ENCODE data around the gene CDC25B. TPM values are rescaled to one million over a fixed set of nuclear protein-coding genes. Genes with fewer than 3 reads are reported as not detected.

The CDC25B gene
- total and polyA plus RNA-seq, 3 experiments from 2014 or later, result 61.6 to 81.6 (median 78.0) TPM

DNA sequence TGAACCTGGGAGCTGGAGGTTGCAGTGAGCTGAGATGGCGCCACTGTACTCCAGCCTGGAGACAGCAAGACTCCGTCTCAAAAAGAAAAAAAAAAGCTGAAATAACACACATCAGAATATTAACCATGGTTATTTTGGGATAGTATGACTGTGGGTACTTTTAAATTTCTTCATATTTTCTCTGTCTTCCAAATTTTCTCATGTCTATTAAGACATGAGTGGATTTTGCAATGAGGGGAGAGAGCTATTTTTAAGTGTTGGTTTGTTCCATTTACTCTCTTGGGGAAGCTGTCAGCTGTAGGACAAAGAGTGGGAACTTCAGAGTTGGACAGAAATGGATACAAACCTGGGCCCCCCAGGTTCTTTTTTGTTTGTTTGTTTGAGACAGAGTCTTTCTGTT, 38.8 kb upstream of the CDC25B start:
- CTCF ChIA-PET, result interaction anchor here (0.8 to 3.7 kb wide), 5 partner anchors 8 to 98 kb away, joined by 3 to 16 read pairs (median 3); partner anchors contain the start of genes ADISSP and AP5S1
- H3K9me3 Mint-ChIP-seq, result no peaks in the 10 kb centered on the region
- no peak for DNase-seq
- Histone ChIP-seq H3K27me3 (ENCODE audit: insufficient read depth, low read length, poor library complexity, severe bottlenecking) (no peaks in the 10 kb centered on the region), H3K27ac (ENCODE audit: low read depth, low read length) (no peak overlapping the region), H3K36me3 (ENCODE audit: insufficient read depth, low read length) (no peaks in the 10 kb centered on the region), H3K9me3 (ENCODE audit: low read length) (no peaks in the 10 kb centered on the region), H3K4me1 (ENCODE audit: insufficient read depth, low read length) (no peaks in the 10 kb centered on the region), H3K4me3 (ENCODE audit: low read length) (no peak overlapping the region)
- H3K27me3 Mint-ChIP-seq, result no peaks in the 10 kb centered on the region
- no peak overlapping the region for H3K4me3 Mint-ChIP-seq
- POLR2A ChIA-PET, result no interaction called here
- H3K27ac Mint-ChIP-seq, result no peak overlapping the region
- H3K36me3 Mint-ChIP-seq, result peaks cover 0 to 30% (median 11%) of the 10 kb centered on the region in 3 donors
- peaks cover 6 to 10% (median 8%) of the 10 kb centered on the region in 3 donors for H3K4me1 Mint-ChIP-seq

DNA sequence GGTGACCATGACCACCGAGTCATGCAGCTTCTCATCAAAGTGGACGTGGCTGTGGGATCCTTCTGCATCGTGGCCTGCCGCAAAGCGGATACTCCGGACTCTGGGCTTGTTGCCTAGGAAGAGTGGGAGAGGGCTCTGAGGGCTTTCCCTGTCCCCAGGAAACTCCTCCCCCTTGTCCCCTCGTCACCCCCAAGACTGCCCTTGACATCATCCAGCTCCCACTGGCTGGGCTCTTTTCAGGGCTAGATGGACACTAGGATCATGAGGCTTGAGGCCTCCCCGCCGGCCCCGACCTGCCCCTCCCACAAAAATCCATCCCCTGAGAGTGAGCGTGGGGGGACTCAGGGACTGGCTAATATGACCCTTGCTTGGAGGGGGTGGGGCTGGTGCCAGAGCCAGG, 37.5 kb upstream of the CDC25B start:
- Mint-ChIP-seq H3K27ac (peak overlapping the region in 1 of 8 donors; percentile 67), H3K27me3 (no peaks in the 10 kb centered on the region), H3K4me3 (no peak overlapping the region), H3K9me3 (no peaks in the 10 kb centered on the region), H3K36me3 (peaks cover 0 to 28% (median 11%) of the 10 kb centered on the region in 3 donors), H3K4me1 (no peaks in the 10 kb centered on the region)
- Histone ChIP-seq H3K4me1 (ENCODE audit: insufficient read depth, low read length) (no peaks in the 10 kb centered on the region), H3K9me3 (ENCODE audit: low read length) (no peaks in the 10 kb centered on the region), H3K4me3 (ENCODE audit: low read length) (no peak overlapping the region), H3K27me3 (ENCODE audit: insufficient read depth, low read length, poor library complexity, severe bottlenecking) (no peaks in the 10 kb centered on the region), H3K36me3 (ENCODE audit: insufficient read depth, low read length) (no peaks in the 10 kb centered on the region), H3K27ac (ENCODE audit: low read depth, low read length) (no peak overlapping the region)
- ChIA-PET POLR2A (no interaction called here), CTCF (interaction anchor here (1.3 to 3.7 kb wide), 2 partner anchors 9 to 82 kb away, joined by 3 to 16 read pairs; partner anchors contain the start of gene ADISSP)
- DNase-seq, result no peak

DNA sequence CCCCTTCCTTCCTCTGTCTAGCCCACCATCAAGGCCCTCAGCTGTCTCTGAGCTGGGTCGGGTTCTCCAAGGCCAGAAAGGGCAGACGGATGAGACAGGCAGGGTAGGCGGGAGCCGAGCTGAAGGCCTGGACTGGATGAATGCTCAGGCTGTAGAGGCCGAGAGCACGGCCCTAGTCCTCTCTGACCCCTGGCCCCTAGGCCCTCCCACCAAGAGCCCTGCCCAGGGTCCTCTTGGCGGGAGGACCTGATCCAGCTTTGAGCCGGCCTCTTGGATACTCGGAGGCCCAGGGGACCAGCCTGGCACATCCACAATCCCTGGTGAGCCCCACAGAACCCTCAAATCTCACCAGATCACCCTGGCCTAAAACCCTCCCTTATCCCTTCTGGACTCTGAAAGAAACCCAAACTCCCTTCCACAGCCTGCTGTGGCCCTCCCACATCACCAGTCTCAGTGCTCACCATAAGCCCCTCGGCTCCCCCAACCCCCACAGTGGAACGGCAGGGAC, 36.7 kb upstream of the CDC25B start:
- Mint-ChIP-seq H3K36me3 (peaks cover 0 to 28% (median 11%) of the 10 kb centered on the region in 3 donors), H3K9me3 (no peaks in the 10 kb centered on the region), H3K4me3 (no peak overlapping the region), H3K27ac (peak overlapping the region in 2 of 8 donors; percentile 21 to 57), H3K4me1 (no peaks in the 10 kb centered on the region), H3K27me3 (no peaks in the 10 kb centered on the region)
- no peak overlapping the region for H3K27ac ChIP-seq (ENCODE audit: low read depth, low read length)
- no peak for DNase-seq
- ChIA-PET CTCF (interaction anchor here (0.8 to 1.3 kb wide), 2 partner anchors 48 to 83 kb away, joined by 3 read pairs; no protein-coding TSS in a partner anchor), POLR2A (no interaction called here)
- no peaks in the 10 kb centered on the region for H3K36me3 ChIP-seq (ENCODE audit: insufficient read depth, low read length)
- no peaks in the 10 kb centered on the region for H3K9me3 ChIP-seq (ENCODE audit: low read length)
- no peaks in the 10 kb centered on the region for H3K4me1 ChIP-seq (ENCODE audit: insufficient read depth, low read length)
- H3K27me3 ChIP-seq (ENCODE audit: insufficient read depth, low read length, poor library complexity, severe bottlenecking), result no peaks in the 10 kb centered on the region
- H3K4me3 ChIP-seq (ENCODE audit: low read length), result no peak overlapping the region

DNA sequence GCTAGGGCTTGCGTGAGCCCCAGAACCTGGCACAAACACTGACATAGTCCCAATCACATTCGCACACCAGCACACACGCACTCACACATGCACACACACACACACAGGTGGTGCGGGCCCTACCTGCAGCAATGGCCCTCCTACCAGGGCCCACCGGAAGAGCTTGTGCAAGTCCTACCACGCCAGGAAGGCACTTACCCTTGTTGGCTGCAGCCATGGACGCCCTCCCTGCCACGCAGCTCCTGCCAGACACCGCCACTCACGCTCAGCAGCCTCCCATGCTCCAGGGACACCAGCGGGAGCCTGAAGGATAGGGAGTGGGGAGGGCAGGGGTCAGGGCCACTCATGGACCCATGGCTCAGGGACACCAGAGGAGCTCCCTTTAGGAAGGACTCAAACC, 36.2 kb upstream of the CDC25B start:
- Histone ChIP-seq H3K27ac (ENCODE audit: low read depth, low read length) (no peak overlapping the region), H3K9me3 (ENCODE audit: low read length) (no peaks in the 10 kb centered on the region), H3K36me3 (ENCODE audit: insufficient read depth, low read length) (no peaks in the 10 kb centered on the region), H3K4me3 (ENCODE audit: low read length) (no peak overlapping the region), H3K4me1 (ENCODE audit: insufficient read depth, low read length) (no peaks in the 10 kb centered on the region), H3K27me3 (ENCODE audit: insufficient read depth, low read length, poor library complexity, severe bottlenecking) (no peaks in the 10 kb centered on the region)
- Mint-ChIP-seq H3K9me3 (no peaks in the 10 kb centered on the region), H3K36me3 (peaks cover 0 to 26% (median 11%) of the 10 kb centered on the region in 3 donors), H3K4me3 (no peak overlapping the region), H3K4me1 (no peaks in the 10 kb centered on the region), H3K27ac (peak overlapping the region in 1 of 8 donors; percentile 57), H3K27me3 (no peaks in the 10 kb centered on the region)
- ChIA-PET POLR2A (no interaction called here), CTCF (interaction anchor here (0.8 kb wide), 1 partner anchor 49 kb away, joined by 3 read pairs; no protein-coding TSS in a partner anchor)
- DNase-seq, result no peak

DNA sequence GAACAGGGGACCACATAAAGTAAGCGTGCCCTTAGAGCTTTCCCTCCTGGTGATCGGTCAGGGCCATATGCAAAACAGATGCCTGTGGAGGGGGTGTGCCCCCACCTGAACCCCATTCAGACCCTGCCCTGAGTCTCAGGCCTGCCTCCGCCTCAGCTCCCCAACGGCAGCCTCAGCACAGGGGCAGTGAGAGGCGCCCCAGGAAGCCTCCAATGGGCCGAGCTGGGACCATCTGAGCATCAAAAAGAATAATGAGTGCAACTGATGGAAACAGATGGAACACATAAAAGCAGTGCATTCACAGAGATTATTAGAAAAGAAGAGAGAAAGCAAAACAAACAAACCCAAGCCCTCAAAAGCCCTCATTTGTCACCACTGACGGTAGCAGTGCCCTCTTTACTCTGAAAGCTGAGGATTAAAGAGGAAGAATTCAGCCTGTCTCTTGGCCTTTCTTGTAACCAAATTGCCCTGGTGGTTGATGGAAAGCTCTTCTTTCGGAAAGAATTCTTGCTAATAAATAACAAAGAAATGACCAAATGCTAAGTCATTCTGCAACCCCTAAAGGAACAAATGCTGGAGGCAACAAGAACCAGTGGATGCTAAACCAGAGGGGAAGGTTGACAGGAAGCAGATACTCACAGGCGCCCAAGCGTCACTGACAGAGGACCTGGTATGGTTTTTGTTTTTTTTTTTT, 35.3 kb upstream of the CDC25B start:
- H3K9me3 ChIP-seq (ENCODE audit: low read length), result no peaks in the 10 kb centered on the region
- H3K4me1 Mint-ChIP-seq, result peaks cover 0 to 2% (median 0%) of the 10 kb centered on the region in 3 donors
- H3K27ac ChIP-seq (ENCODE audit: low read depth, low read length), result no peak overlapping the region
- H3K9me3 Mint-ChIP-seq, result no peaks in the 10 kb centered on the region
- H3K36me3 Mint-ChIP-seq, result peaks cover 0 to 23% (median 11%) of the 10 kb centered on the region in 3 donors
- no peaks in the 10 kb centered on the region for H3K36me3 ChIP-seq (ENCODE audit: insufficient read depth, low read length)
- no peak overlapping the region for H3K27ac Mint-ChIP-seq
- ChIA-PET POLR2A (no interaction called here), CTCF (no interaction called here)
- no peak overlapping the region for H3K4me3 Mint-ChIP-seq
- no peaks in the 10 kb centered on the region for H3K27me3 Mint-ChIP-seq
- H3K4me1 ChIP-seq (ENCODE audit: insufficient read depth, low read length), result no peaks in the 10 kb centered on the region
- no peaks in the 10 kb centered on the region for H3K27me3 ChIP-seq (ENCODE audit: insufficient read depth, low read length, poor library complexity, severe bottlenecking)
- H3K4me3 ChIP-seq (ENCODE audit: low read length), result no peak overlapping the region
- peak in 1 of 5 donors; percentile 14 for DNase-seq

DNA sequence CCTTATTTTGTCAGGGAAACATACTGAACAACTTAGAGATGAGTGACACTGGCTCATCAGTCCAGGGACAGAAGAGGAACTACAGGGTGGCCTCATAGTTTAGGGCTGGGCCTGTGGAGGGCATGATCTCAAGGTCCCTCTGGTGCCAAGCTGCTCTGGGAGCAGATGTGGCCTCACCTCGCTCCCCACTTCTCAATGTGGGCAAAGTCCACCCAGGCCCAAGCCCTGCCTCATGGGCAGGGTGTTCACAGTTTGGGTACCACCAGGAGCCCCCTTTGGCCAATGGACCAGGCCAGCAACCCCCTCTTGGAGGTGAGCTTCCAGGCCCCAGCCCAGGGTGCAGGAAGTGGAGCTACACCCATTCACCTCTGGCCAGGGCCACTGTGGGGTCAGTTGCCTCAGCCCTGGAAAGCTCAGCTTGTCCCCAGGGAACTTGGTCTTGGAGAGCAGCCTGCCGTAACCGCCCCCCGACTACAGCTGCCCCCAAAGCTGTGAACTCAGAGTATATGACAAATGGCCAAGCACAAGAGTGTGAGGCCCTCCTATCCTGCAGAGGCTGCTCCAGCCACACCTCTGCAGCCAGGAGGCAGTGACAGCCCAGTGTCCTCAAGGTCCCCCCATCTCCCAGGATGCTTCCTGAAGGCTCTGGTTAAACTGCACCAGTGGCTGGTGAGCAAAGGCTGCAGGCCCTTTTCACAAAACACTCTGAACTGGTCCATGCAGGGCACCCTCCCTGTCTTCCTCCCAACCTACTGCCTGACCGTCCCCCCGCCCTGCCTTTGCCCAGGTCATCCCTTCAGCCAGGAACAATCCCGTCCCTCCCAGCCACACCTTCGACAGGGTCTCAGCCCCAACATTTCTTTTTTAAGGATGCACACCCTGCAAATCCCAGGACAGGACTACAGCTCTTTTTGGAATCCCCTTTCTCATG, 32.2 kb upstream of the CDC25B start:
- Mint-ChIP-seq H3K36me3 (peaks cover 0 to 11% (median 5%) of the 10 kb centered on the region in 3 donors), H3K4me3 (peak overlapping the region in 1 of 7 donors; percentile 54), H3K4me1 (peaks cover 4 to 26% (median 16%) of the 10 kb centered on the region in 3 donors), H3K27ac (peak overlapping the region in 2 of 8 donors; percentile 32 to 89), H3K27me3 (no peaks in the 10 kb centered on the region), H3K9me3 (no peaks in the 10 kb centered on the region)
- peak in 1 of 5 donors; percentile 28 for DNase-seq
- H3K4me1 ChIP-seq (ENCODE audit: insufficient read depth, low read length), result peaks cover 19% of the 10 kb centered on the region
- POLR2A ChIA-PET, result no interaction called here
- no peak overlapping the region for H3K4me3 ChIP-seq (ENCODE audit: low read length)
- no peak overlapping the region for H3K27ac ChIP-seq (ENCODE audit: low read depth, low read length)
- H3K9me3 ChIP-seq (ENCODE audit: low read length), result no peaks in the 10 kb centered on the region
- no peaks in the 10 kb centered on the region for H3K27me3 ChIP-seq (ENCODE audit: insufficient read depth, low read length, poor library complexity, severe bottlenecking)
- no peaks in the 10 kb centered on the region for H3K36me3 ChIP-seq (ENCODE audit: insufficient read depth, low read length)
- CTCF ChIA-PET, result interaction anchor here (1.1 kb wide), 2 partner anchors 11 to 14 kb away, joined by 3 read pairs; no protein-coding TSS in a partner anchor

DNA sequence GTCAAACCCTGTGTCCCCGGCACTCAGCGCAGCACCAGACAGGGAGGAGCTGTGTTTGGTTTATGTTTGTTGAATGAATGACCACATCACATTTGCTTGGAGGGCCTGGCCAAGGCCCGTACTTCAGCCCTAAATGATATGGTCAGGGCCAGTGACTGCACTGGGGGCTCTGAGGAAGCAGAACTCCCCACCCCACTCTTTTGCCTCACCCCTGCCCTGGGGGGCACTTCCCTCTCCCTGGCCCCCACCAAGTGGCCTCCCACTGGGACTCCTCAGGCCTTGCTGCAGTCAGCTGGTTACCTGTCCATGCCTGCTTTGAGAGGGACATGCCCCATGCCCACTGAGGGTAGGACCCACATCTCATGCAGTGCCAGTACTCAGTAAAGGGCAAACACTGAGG, 31.5 kb upstream of the CDC25B start:
- Histone ChIP-seq H3K36me3 (ENCODE audit: insufficient read depth, low read length) (no peaks in the 10 kb centered on the region), H3K9me3 (ENCODE audit: low read length) (no peaks in the 10 kb centered on the region), H3K27ac (ENCODE audit: low read depth, low read length) (no peak overlapping the region), H3K27me3 (ENCODE audit: insufficient read depth, low read length, poor library complexity, severe bottlenecking) (no peaks in the 10 kb centered on the region), H3K4me3 (ENCODE audit: low read length) (no peak overlapping the region), H3K4me1 (ENCODE audit: insufficient read depth, low read length) (peaks cover 22% of the 10 kb centered on the region)
- Mint-ChIP-seq H3K4me3 (peak overlapping the region in 2 of 7 donors; percentile 3 to 54), H3K27ac (no peak overlapping the region), H3K36me3 (peaks cover 0 to 10% (median 5%) of the 10 kb centered on the region in 3 donors), H3K27me3 (no peaks in the 10 kb centered on the region), H3K9me3 (no peaks in the 10 kb centered on the region), H3K4me1 (peaks cover 7 to 28% (median 19%) of the 10 kb centered on the region in 3 donors)
- peak in 1 of 5 donors; percentile 31 for DNase-seq
- ChIA-PET POLR2A (no interaction called here), CTCF (interaction anchor here (0.7 to 1.1 kb wide), 2 partner anchors 15 to 21 kb away, joined by 3 read pairs; no protein-coding TSS in a partner anchor)
